NCI-H510A (cell line): ENCODE data around the gene DNAAF6.
A peak's percentile ranks its signal among the peaks of the same experiment; 100 is the strongest.
"Not testable (repeated sequence)": the region's sequence is repeated elsewhere in the genome, so short reads cannot be mapped to it uniquely, and the experiment has no call there.

ENCODE experiments used
- DNase-seq: peaks from one replicate; lab custom pipeline; 2025; lab: John Stamatoyannopoulos, UW

Gene DNAAF6

DNA sequence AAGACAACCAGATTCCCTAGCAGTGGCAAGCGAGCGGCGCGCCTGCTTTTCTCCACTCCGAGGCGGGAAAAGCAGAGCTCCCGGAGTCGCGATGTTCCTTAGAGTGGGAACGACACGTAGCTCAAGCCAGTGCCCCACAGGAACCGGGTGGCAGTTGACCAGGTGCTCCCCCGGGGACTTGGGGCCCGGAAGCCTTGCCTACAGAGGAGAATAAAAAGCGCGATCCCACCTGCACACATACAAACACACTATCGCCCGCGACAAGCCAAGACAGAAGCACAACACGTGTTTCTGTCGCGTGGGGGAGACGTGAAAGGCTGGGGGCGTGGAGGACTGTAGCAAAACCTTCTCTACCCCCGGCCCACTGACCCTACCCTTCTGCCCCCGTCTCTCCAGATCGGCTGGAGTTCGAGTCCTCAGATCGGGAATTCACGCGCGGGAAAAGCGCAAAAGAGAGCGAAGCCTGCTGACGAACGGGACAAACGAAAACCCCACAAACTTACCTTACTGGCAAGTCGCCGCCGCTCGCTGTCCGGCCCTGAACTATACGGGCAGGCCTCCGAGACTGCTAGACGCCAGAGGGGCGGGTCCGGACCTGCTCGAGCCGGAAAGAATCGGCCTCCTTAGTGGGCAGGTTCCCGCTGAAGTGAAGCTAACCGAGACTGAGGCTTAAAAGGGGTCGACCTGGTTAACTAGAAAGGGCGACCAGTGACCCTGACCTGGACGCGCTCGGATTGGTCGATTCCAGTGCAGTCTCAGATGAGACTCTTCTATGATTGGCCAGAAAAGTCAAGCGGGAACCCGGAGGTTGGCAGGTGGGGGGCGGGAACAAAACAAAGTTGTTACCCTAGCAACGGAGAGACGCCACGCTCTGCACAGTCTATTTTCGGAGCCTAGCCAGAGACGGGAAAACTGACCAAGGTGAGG lies at the start of gene DNAAF6, which contains the start of gene NUP62CL:
Gene DNAAF6 (plus strand): TSS at position 842 of the 927 bp plus-strand sequence. CDS start 6,265 bp downstream, outside the sequence.
Gene NUP62CL (minus strand): TSS at position 664 of the 927 bp plus-strand sequence. CDS start 31,287 bp downstream, outside the sequence.
- DNase-seq: peak; percentile 79

DNA sequence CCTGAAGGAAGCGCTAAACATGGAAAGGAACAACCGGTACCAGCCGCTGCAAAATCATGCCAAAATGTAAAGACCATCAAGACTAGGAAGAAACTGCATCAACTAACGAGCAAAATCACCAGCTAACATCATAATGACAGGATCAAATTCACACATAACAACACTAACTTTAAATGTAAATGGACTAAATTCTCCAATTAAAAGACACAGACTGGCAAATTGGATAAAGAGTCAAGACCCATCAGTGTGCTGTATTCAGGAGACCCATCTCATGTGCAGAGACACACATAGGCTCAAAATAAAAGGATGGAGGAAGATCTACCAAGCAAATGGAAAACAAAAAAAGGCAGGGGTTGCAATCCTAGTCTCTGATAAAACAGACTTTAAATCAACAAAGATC lies 48.8 kb upstream of the DNAAF6 start:
- not testable (repeated sequence) for DNase-seq

DNA sequence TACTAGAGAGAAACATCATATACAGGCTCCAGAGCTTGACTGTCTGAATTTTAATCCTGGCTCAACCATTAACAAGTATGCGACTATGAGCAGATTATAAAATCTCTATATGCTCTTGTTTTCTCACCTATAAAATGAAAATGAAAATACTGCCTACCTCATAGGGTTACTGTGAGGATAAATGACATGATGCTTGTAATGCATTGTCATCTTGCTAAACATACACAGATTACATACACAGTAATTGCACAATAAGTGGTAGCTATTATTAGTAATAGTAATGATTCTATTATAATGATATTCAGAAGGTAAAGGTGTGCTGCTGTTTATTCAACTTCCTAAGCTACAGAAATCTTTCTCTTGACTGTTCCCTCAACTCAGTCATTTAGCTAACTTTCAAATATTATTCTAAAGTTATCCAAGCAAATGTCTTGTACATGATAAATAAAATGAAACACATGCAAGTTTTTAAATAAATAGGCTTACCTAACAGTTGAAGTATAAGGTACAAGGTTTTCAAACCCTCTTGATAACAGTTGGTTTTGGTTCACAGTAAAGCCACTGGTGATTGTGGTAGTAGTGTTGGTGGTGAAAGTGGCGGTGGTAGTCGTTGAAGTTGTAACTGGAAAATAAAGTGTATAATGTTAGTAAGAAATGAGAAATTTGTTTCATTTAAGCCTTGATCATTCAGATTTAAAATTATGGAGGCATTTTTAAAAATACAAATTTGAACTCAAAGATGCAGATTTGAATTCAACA lies 39.1 kb upstream of the DNAAF6 start:
- no peak for DNase-seq

DNA sequence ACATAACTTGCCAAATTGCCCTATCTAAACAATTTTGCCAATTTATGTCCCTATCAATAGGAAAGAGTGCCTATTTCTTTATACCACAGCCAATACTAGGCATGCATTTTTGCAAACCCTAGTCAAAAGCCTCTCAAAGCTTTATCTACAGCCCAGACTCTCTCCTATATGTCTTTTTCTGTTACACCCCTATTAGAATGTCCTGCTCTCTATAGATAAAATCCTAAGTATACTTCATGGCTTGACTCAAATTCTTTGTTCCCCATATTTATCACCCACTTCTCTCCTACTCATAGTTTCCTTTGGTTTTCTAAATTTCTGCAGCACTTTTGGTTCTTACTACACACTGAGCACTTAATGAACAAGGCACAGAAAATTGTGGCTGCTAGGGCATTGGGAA lies 38.2 kb upstream of the DNAAF6 start:
- DNase-seq: no peak

GRCh38 chrX:107168712-107169111 lies 37.7 kb upstream of the DNAAF6 start:
- DNase-seq: no peak

DNA sequence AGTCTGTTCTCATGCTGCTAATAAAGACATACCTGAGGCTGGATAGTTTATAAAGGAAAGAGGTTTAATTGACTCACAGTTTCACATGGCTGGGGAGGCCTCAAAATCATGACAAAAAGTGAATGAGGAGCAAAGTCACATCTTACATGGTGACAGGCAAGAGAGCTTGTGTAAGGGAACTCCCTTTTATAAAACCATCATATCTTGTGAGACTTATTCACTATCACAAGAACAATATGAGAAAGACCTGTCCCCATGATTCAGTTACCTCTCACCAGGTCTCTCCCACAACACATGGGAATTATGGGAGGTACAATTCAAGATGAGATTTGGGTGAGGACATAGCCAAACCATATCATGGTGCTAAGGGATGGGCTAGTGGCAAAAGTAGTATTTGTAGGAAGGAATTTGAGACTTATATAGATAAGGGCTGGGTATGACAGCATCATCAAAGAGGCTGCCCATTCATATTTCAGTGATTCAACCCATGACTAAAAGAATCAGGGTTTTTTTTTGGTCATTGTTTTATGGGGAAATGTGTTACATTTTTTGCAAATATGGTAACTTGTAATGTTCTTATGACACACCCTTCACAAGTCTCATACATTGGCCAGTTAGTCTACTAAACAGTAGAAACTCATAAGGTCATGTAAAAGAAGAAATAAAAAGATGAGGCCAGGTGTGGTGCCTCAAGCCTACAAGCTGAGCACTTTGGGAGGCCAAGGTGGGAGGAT lies 34.9 kb upstream of the DNAAF6 start:
- no peak for DNase-seq

- DNase-seq: no peak
Measured at GRCh38 chrX:107197319-107197718, 9.1 kb upstream of the DNAAF6 start.

GRCh38 chrX:107198074-107198473 lies 8.3 kb upstream of the DNAAF6 start:
- not testable (repeated sequence) for DNase-seq

DNA sequence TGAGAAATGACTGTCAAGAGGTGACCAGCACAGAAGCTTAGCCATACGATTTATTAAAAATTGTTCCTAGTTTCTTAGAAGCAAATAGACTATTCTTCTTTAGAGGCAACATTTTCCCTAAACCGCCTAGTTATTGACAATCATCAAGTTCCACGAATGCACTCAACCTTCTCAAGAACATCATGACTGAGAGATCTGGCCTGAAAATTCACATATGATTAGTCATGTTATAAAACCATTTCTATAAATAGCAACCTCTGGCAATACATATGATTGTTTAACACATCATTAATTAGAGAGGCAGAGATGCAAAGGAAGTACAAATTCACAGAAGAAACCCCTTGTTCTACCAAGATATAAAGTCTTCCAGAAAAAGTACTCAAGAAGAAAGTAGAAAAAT lies 6.9 kb upstream of the DNAAF6 start:
- no peak for DNase-seq

- DNase-seq: no peak
Measured at GRCh38 chrX:107204068-107204605, 2.3 kb upstream of the DNAAF6 start.

DNA sequence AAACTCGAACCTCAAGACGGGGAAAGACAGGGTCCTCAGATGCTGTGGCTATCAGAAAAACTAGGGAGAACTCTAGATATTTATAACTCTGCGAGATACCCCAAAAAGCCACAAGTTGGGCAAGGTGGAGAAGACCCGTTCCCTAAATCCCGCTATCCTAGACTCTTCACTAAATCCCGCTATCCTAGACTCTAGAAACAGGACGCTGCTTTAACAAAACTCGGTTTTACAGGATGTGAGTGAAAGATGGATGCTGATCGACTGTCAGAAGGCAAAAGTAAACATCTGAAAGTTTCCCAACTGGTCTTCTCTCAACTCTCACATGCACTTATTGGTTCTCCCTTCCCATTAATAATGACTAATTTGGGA lies 270 bp downstream of the DNAAF6 start:
- DNase-seq: no peak

DNA sequence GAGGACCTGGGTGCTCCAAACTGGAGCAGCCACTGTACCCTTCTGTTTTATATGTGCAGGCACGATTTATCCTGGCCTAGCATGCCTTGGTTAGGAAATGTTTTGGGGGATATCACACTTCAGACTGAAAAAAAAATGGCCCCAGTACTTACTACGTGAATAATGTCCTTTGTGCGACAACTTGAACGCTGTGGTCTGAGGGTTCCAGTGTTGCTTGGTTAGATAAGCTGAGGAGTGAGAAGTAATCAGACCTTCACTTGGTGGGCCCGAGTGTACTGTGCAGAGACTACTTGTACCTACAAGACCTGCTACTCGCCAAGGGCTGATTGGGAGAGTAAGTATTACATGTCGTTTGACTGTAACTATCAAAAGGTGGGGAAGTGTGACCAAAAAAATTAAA lies 678 bp downstream of the DNAAF6 start:
- DNase-seq: no peak

- DNase-seq: no peak
Measured at GRCh38 chrX:107207943-107208342, 1.5 kb downstream of the DNAAF6 start.

GRCh38 chrX:107213477-107213876 lies 7.1 kb downstream of the DNAAF6 start:
- DNase-seq: no peak

DNA sequence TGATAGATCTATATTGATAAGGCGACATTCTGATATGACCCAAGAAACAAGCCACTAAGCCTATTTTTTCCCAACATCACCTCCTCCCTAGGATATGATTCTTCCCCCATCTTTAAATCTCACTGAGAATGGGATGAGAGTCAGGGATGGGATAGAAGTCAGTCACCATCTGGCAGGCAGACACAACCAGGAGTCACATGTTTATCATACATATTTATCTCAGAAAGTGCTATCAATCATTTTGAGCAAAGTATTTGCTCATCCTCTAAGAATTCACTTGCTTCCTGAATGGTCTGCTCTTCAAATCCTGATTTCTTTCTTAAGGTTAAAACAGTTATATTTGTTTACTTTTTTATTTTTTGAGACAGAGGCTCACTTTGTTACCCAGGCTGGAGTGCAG lies 20.3 kb downstream of the DNAAF6 start:
- no peak for DNase-seq

DNA sequence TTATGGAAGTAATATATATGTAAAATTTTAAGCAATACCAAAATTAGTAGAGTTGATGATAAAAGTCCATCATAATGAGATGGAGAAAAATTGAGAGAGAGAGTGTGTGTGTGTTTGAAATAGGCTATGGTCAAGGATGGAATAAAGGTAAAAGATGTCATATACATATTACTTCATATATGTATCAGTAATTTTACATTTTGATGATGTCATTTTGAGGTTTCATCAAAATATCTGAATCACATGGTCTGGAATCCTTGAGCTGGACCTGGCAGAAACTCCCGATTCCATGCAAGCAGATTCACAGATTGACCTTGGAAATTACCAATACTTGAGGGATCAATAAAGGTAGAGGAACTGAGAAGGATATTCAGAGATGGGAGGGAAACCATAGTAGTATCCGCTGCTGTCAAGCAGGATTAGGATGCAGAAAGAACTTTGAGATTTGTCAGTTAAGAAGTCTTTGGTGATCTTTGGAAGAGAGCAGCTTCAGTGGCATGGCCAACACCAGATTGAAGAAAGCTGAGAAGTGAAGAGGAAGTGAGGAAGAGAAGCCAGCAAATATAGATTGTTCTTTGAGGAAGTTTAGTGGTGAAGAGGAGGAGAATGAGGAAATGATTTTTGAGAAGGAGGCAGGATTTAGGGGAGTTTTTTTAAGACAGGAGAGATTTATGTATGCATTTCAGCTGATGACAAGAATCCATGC lies 21.5 kb downstream of the DNAAF6 start:
- no peak for DNase-seq

GRCh38 chrX:107228486-107228819 lies 22.0 kb downstream of the DNAAF6 start:
- no peak for DNase-seq

DNA sequence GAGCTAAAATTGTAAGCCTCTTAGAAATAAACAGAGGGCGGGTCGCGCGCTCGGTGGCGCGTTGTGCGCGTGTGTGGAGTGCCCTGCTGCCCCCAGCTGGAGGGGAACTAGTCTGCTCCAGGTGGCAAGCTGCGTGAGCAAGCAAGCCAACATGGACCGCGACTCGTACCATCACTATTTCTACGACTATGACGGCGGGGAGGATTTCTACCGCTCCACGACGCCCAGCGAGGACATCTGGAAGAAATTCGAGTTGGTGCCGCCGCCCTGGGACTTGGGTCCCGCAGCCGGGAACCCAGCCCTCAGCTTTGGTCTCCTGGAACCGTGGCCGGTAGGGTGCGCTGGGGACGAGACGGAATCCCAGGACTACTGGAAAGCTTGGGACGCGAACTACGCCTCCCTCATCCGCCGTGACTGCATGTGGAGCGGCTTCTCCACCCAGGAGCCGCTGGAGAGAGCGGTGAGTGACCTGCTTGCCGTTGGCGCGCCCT lies 66.1 kb downstream of the DNAAF6 start:
- no peak for DNase-seq

- DNase-seq: no peak
Measured at GRCh38 chrX:107273795-107274194, 67.4 kb downstream of the DNAAF6 start.

DNA sequence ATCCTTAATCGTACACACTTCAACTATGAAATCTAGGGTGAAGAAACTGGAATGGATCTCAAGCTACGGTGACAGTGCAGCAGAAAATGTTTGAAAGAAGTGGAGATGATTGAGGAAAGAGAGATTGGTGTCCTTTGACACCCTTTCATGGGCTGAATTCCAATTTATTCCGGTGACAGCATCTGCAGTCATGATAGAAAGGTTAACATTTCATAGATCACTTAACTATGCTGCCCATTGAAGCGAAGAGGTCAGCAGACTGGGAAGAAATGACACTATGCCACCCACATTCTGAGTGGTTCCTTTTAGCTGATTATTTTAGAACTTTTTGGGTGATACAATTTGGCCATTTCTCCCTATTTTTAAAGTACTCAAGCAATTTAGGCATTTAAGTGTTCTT lies 82.3 kb downstream of the DNAAF6 start:
- DNase-seq: no peak

DNA sequence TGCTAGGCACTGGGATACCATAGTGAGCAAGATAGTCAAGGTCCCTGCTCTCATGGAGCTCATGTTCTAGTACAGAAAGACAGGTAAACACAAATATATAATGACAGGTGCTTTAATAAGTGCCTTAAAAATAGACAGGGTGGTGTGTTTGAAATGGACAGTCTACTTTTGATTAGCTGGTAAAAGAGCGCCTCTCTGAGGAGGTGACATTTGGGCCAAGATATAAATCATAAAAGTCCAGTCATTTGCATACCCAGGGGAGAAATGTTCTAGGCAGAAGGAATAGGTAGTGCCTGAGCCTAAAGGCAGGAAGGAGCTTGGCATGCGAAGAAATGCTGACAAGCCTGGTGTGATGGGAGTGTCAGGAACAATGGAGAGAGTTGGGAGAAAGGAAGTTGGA lies 83.6 kb downstream of the DNAAF6 start:
- no peak for DNase-seq
